Measurements from ENCODE around the gene PCDHGA7.
"Not testable (repeated sequence)": the region's sequence is repeated elsewhere in the genome, so short reads cannot be mapped to it uniquely, and the experiment has no call there.

Gene PCDHGA7

GRCh38 chr5:141382469-141383294, at the start of gene PCDHGA7:
PCDHGA7 (plus strand) TSS chr5:141382742; CDS start chr5:141382900, 158 bp downstream.
- DNase-seq (ENCODE audit: low spot score): no peak

GRCh38 chr5:141338538-141339306, 43.8 kb upstream of the PCDHGA7 start, which contains the start of gene PCDHGA2:
PCDHGA2 (plus strand) TSS chr5:141338760.
- no peak for DNase-seq (ENCODE audit: low spot score)

GRCh38 chr5:141340781-141341354, 41.7 kb upstream of the PCDHGA7 start:
- not testable (repeated sequence) for DNase-seq (ENCODE audit: low spot score)

- DNase-seq (ENCODE audit: low spot score): no peak
Observed at GRCh38 chr5:141342773-141343172, 39.8 kb upstream of the PCDHGA7 start.

- DNase-seq (ENCODE audit: low spot score): no peak
Observed at GRCh38 chr5:141343242-141343952, 39.1 kb upstream of the PCDHGA7 start, which contains the start of gene PCDHGA3. PCDHGA3 (plus strand) TSS chr5:141343829; CDS start chr5:141344034, 205 bp downstream.

- DNase-seq (ENCODE audit: low spot score): no peak
Observed at GRCh38 chr5:141343953-141344463, 38.5 kb upstream of the PCDHGA7 start.

- DNase-seq (ENCODE audit: low spot score): no peak
Observed at GRCh38 chr5:141345327-141345726, 37.2 kb upstream of the PCDHGA7 start.

- not testable (repeated sequence) for DNase-seq (ENCODE audit: low spot score)
Observed at GRCh38 chr5:141346017-141346416, 36.5 kb upstream of the PCDHGA7 start.

- peak; percentile 59 for DNase-seq (ENCODE audit: low spot score)
Observed at GRCh38 chr5:141349917-141350619, 32.5 kb upstream of the PCDHGA7 start, which contains the start of gene PCDHGB1. PCDHGB1 (plus strand) TSS chr5:141350099; CDS start chr5:141350261, 162 bp downstream.

- DNase-seq (ENCODE audit: low spot score): no peak
Observed at GRCh38 chr5:141351591-141351990, 31.0 kb upstream of the PCDHGA7 start.

GRCh38 chr5:141354900-141355469, 27.6 kb upstream of the PCDHGA7 start, which contains the start of gene PCDHGA4:
PCDHGA4 (plus strand) TSS chr5:141355021; CDS start chr5:141355108, 87 bp downstream.
- DNase-seq (ENCODE audit: low spot score): no peak

- no peak for DNase-seq (ENCODE audit: low spot score)
Observed at GRCh38 chr5:141355641-141356040, 26.9 kb upstream of the PCDHGA7 start.

- DNase-seq (ENCODE audit: low spot score): no peak
Observed at GRCh38 chr5:141356133-141356532, 26.4 kb upstream of the PCDHGA7 start.

GRCh38 chr5:141356950-141357349, 25.6 kb upstream of the PCDHGA7 start:
- DNase-seq (ENCODE audit: low spot score): no peak

- no peak for DNase-seq (ENCODE audit: low spot score)
Observed at GRCh38 chr5:141359790-141360426, 22.6 kb upstream of the PCDHGA7 start, which contains the start of gene PCDHGB2. PCDHGB2 (plus strand) TSS chr5:141359994; CDS start chr5:141360136, 142 bp downstream.

- DNase-seq (ENCODE audit: low spot score): no peak
Observed at GRCh38 chr5:141360685-141361084, 21.9 kb upstream of the PCDHGA7 start.

- no peak for DNase-seq (ENCODE audit: low spot score)
Observed at GRCh38 chr5:141362719-141363118, 19.8 kb upstream of the PCDHGA7 start.

GRCh38 chr5:141363952-141364660, 18.4 kb upstream of the PCDHGA7 start, which contains the start of gene PCDHGA5:
PCDHGA5 (plus strand) TSS chr5:141364162; CDS start chr5:141364331, 169 bp downstream.
- no peak for DNase-seq (ENCODE audit: low spot score)
